Thoracic aorta (tissue), 2 donors: ENCODE results near the gene ADAMTS20. TPM values are rescaled to one million over a fixed set of nuclear protein-coding genes. Genes with fewer than 3 reads are reported as not detected.
"Not testable (repeated sequence)": the region's sequence is repeated elsewhere in the genome, so short reads cannot be mapped to it uniquely, and the experiment has no call there.

Experiments used
- ATAC-seq: fragments of 150-250 bp; one replicate; pipeline ENCODE4 v1.8.0; 2017; ENCODE audit warnings: low read depth; ENCODE audit not compliant: insufficient number of reproducible peaks, low FRiP score
- DNase-seq: peaks from one replicate; pipeline ENCODE4 v3.0.0-alpha.2; 2020; ENCODE audit warnings: low spot score
- H3K27ac ChIP-seq, 2 donors: fragments of 200-600 bp; sonication (generic); 1 replicate in 1 of 2; 2 replicates in 1 of 2; pipeline ENCODE4 v1.5.1; 2016; ENCODE audit warnings: mild to moderate bottlenecking in 2 of 2, moderate library complexity in 2 of 2
- H3K27me3 ChIP-seq: fragments of 200-600 bp; sonication (generic); replicated peaks from 2 replicates; pipeline ENCODE4 v1.6.0; 2016; ENCODE audit warnings: mild to moderate bottlenecking; ENCODE audit not compliant: insufficient read depth
- H3K36me3 ChIP-seq: fragments of 200-600 bp; sonication (generic); one replicate; pipeline ENCODE4 v1.5.1; 2016
- H3K4me1 ChIP-seq, 2 donors: fragments of 200-600 bp; sonication (generic); 1 replicate in 1 of 2; 2 replicates in 1 of 2; pipeline versions ENCODE4 v1.5.1 to v1.6.0; 2016; ENCODE audit warnings: low read depth in 2 of 2, mild to moderate bottlenecking in 1 of 2; ENCODE audit not compliant: control insufficient read depth in 1 of 2
- H3K4me3 ChIP-seq: fragments of 200-600 bp; sonication (generic); 2 replicates; pipeline ENCODE4 v1.5.1; 2016; ENCODE audit warnings: mild to moderate bottlenecking
- H3K9me3 ChIP-seq: fragments of 200-600 bp; sonication (generic); 2 replicates; pipeline ENCODE4 v1.5.1; 2016
- total RNA-seq, 2 donors: library from RNA; depleted of rRNA; stranded (reverse); fragments of >200 nt; gene quantifications; one replicate each; pipeline versions ENCODE4 v1.1.0 to v1.2.3, GENCODE V29; 2016
- TF ChIP-seq, protein P1 (sequence below): fragments of 200-600 bp; sonication (generic); IDR thresholded peaks from one replicate; pipeline ENCODE4 v1.5.1; 2019; ENCODE audit warnings: antibody characterized with exemption

Gene ADAMTS20
- total RNA-seq, 2 donors from 2014 or later, result not detected

GRCh38 chr12:43378448-43378847 is 173.6 kb downstream of the ADAMTS20 start:
- no peak for ATAC-seq
- Histone ChIP-seq H3K4me1 (no peaks in the 10 kb centered on the region), H3K9me3 (no peaks in the 10 kb centered on the region), H3K36me3 (no peaks in the 10 kb centered on the region), H3K27ac (no peak overlapping the region), H3K27me3 (no peaks in the 10 kb centered on the region), H3K4me3 (no peak overlapping the region)
- TF ChIP-seq, protein P1, sequence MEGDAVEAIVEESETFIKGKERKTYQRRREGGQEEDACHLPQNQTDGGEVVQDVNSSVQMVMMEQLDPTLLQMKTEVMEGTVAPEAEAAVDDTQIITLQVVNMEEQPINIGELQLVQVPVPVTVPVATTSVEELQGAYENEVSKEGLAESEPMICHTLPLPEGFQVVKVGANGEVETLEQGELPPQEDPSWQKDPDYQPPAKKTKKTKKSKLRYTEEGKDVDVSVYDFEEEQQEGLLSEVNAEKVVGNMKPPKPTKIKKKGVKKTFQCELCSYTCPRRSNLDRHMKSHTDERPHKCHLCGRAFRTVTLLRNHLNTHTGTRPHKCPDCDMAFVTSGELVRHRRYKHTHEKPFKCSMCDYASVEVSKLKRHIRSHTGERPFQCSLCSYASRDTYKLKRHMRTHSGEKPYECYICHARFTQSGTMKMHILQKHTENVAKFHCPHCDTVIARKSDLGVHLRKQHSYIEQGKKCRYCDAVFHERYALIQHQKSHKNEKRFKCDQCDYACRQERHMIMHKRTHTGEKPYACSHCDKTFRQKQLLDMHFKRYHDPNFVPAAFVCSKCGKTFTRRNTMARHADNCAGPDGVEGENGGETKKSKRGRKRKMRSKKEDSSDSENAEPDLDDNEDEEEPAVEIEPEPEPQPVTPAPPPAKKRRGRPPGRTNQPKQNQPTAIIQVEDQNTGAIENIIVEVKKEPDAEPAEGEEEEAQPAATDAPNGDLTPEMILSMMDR, result no peak
- DNase-seq, result no peak

DNA sequence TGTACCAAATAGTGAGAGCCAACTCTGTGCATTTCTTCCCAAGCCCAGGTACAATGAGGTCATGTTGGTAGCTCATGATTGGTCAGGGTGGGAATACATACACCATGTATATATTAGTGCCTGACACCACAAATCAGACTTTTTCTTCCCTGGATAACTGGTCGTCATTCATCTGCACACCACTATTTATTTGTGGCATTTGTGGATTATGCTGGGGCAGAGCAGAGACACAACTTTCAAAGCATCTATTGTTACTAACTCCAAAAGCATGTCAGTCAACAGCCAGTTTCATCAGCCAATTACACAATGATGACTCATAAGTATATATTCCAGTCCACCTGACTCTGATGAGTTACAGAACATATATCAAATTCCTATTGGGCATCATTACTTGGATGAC is 181.7 kb downstream of the ADAMTS20 start:
- H3K4me3 ChIP-seq, result no peak overlapping the region
- H3K9me3 ChIP-seq, result no peaks in the 10 kb centered on the region
- no peaks in the 10 kb centered on the region for H3K36me3 ChIP-seq
- H3K4me1 ChIP-seq, result no peaks in the 10 kb centered on the region
- no peak for ATAC-seq
- TF ChIP-seq, protein P1, result no peak
- DNase-seq, result no peak
- H3K27me3 ChIP-seq, result no peaks in the 10 kb centered on the region
- H3K27ac ChIP-seq, result no peak overlapping the region

GRCh38 chr12:43362910-43363694 is 188.9 kb downstream of the ADAMTS20 start:
- Histone ChIP-seq H3K27ac (no peak overlapping the region), H3K9me3 (no peaks in the 10 kb centered on the region), H3K4me1 (no peaks in the 10 kb centered on the region), H3K4me3 (no peak overlapping the region), H3K27me3 (no peaks in the 10 kb centered on the region), H3K36me3 (no peaks in the 10 kb centered on the region)
- TF ChIP-seq, protein P1, result no peak
- ATAC-seq (no peak), DNase-seq (no peak)

- no peak overlapping the region for H3K4me3 ChIP-seq
- no peak overlapping the region for H3K27ac ChIP-seq
- ATAC-seq, result no peak
- H3K27me3 ChIP-seq, result no peaks in the 10 kb centered on the region
- DNase-seq, result no peak
- TF ChIP-seq, protein P1, result no peak
- H3K9me3 ChIP-seq, result no peaks in the 10 kb centered on the region
- H3K4me1 ChIP-seq, result no peaks in the 10 kb centered on the region
- H3K36me3 ChIP-seq, result no peaks in the 10 kb centered on the region
Measured at GRCh38 chr12:43361031-43361710, 190.8 kb downstream of the ADAMTS20 start.

DNA sequence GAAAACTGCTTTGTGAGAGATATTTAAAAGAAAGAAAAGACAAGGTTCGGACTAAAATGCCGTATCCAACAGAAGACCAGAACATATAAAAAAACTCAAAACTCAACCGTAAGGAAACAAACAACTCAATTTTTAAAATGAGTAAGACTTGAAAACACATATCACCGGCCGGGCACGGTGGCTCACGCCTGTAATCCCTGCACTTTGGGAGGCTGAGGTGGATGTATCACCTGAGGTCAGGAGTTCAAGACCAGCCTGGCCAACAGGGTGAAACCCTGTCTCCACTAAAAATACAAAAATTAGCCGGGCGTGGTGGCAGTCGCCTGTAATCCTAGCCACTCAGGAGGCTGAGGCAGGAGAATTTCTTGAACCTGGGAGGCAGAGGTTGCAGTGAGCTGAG is 192.0 kb downstream of the ADAMTS20 start:
- not testable (repeated sequence) for H3K27ac ChIP-seq, ATAC-seq, DNase-seq, H3K27me3 ChIP-seq, H3K4me1 ChIP-seq, H3K36me3 ChIP-seq, H3K4me3 ChIP-seq, H3K9me3 ChIP-seq
